ENCODE results near the gene HPGDS.

The HPGDS gene

DNA sequence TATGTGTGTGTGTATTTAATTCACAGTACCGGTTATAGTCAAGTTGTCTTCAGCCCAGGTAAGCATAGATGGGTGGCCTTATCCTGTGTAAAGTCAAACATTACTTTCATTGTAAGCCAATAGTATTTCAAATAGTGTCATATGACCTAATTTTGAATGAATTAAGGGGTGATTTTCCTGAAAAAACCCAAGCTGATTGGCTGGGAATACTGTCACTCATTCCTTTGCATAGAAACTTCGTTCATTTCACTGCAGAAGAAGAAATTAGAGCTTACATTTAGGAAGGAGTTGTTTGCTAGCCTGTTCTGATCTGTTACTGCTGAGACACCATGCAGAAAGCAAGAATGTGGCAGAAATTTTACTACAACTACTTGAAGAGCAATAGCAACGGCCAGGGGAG is 89.6 kb downstream of the HPGDS start:
- no peak for DNase-seq (ENCODE audit: low read depth in 2 of 2)

DNA sequence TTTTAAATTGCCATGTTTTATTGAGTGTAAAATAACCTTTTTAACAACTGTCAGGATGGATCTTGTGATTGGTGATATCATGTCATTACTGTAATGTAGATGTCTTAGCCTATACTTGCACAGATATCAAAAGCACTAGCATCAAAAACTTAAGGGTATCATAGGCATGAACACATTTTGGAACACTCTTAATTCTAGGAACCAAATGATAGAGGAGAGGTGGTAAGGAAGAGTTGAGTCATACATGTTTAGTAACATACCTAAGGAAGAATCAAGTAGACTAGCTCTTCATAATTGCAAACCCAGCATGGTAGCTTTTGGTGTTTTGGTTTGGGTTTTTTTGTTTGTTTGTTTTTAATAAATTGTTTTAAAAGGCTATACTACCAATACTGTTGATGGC is 91.5 kb downstream of the HPGDS start:
- DNase-seq (ENCODE audit: low read depth in 2 of 2), result no peak

Data from fibroblast of skin of left quadriceps (primary cell).